NCI-H1436 treated with DMSO at 0.1 percent for 48 hours (cell line): Measurements from ENCODE around the gene HAS3.

Experiments used
- DNase-seq: peaks from one replicate; lab custom pipeline; 2025; lab: John Stamatoyannopoulos, UW

HAS3 gene

DNA sequence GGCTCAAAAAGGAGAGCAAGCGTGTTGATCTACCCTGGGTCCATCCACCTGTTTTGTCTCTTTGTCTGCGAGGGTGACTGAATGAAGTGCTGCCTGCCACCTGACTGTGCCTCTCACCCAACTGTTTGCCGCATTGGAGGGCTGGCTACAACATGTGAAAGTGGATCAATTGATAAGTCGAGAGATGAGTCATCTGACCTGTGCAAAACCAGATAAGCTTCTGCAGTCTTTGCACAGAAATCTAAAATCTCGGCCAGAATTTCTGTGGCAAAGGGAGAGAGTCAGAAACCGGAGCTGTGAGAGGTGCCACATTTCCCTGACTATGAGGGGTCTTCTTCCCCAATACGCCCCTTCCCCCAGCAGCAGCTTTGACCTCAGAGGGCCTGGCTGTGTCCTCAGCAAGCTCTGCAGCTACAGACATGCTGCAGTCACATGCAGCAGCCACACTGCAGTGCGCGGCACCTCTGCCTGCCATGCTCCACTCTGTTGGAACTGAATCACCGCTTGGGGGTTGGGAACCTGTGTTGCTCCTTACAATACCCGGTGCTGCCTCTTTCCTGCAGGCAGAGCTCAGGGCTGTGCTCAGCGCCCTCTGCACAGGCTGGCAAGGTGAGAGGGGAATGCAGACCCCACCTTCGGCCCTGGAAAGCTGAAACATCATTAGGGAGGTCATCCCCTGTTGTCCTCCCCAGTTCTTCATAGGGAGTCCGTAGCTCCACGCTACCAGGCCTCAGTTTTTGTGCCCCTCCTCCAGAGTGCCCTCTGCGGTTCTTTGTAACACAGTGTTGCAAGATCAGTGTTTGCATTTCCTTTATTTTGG is 16.2 kb upstream of the HAS3 start:
- no peak for DNase-seq

DNA sequence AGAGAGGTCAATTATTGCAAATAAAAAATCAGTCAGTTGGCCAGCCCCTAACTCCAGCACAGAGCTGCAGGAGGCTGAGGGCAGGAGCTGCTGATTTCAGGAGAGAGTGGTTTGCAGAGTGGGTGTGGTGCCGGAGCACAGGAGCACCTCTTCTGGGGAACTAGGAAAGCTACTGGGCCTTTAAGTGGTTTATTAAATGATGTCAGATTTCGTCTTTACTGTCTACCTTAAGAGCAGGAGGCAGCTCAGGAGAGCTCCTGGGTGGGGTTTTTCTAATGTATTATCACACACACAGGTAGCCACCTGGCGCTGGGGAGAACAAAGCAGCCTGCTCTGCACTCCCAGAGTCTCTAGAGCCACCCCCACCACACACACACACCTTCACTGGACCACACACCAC is 11.5 kb upstream of the HAS3 start:
- DNase-seq = no peak

DNA sequence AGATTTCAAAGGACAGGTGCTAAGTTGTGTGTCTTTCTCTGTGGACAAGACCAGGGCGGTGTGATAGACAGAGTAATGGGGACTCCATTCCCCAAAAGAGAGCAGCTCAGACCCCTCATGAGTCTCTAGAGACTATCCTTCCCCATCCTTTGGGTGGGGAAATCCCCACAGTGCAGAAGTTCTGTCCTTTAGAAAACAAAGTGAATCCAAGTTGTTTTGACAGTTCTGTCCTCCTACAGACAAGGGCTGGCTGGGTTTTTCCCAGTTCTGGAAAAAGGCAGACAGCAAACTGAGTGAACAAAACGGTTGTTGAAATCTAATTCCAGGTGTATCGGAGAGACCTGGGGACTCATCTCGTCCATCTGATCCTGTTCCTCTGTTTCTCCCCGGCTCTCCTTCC is 11.0 kb upstream of the HAS3 start:
- no peak for DNase-seq

DNA sequence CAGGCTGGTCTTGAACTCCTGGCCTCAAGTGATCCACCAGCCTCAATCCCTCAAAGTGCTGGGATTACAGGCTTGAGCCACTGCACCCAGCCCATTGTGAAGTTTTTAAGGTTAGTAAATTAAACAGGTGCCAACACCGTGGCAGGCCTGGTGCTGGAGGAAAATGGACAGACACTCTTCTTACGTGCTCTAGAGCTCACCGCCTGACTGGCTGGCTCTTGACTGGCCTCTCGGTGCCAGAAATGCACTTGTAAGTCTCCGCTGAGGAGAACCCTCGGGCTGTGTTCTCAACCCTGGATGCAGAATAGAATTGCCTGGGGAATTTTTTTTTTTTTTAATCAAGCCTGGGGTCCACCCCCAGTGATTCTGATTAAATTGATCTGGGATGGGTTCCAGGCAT is 10.3 kb upstream of the HAS3 start:
- no peak for DNase-seq

DNA sequence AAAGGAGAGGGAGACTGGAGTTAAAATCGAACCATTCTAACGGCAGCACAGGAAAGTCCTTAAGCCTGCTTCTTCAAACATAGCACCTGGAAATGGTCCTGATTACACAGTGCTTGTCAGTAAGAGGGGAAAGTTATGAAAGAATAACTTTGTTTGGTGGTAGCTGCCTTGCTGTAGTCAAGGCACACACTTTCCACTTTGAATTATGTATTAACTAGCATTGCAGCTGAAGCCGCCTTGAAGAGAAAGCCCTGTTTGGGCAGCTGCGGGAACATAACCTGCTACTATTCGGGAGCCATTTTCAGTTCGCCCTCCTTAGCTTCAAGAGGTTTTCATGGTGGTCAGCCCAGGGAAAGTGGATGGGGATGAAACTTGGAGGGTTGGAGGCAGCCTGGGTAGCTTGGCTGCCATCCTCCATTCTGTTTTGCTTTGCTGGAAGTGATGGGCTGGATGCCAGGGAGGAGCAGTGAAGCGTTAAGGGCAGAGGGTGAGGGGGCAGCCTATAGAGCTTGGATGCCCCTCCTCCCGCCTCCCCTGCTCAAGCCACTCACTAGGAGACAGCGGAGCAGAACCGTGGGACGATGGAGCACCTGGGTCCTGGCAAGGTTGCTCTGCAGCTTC is 5.3 kb upstream of the HAS3 start:
- DNase-seq = no peak

DNA sequence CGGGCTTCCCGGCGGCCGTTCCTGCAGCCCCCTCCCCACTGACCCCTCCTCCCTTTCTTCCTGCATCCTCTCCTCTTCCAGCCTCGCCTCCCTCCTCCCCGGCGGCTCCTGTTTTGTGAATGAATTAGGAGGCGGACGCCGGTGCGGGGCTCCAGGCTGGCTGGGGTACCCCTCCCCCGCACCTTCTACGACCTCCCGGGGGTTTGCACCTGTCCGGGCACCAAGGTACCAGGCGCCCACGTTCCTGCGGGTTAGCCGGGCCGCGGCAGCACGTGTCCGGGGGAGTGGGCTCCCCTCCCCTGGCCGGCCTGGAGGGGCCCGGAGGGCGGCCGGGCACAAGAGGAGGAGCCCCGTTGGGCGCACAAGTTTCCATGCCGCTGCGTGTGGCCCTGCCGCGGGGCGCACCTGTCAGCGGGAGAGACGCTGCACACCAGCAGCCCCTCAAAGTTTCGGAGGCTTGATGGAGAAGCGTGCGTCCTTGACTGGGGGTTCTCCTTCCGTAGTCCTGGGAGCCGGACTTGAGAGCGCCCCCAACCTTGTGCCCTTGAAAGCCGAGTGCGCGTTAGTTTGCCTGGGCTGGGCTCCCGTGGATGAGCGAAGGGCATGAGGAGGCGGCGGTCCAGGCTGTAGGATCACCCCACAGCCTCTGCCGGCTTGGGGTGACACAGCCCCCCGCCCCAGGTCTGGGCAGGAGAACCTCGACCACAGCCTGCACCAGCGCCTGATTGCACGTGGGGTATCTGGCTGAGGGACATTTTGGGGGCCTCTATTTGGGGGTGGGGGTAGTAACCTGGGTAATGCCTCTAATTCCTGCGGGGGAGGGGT is 1.2 kb downstream of the HAS3 start:
- DNase-seq = no peak

DNA sequence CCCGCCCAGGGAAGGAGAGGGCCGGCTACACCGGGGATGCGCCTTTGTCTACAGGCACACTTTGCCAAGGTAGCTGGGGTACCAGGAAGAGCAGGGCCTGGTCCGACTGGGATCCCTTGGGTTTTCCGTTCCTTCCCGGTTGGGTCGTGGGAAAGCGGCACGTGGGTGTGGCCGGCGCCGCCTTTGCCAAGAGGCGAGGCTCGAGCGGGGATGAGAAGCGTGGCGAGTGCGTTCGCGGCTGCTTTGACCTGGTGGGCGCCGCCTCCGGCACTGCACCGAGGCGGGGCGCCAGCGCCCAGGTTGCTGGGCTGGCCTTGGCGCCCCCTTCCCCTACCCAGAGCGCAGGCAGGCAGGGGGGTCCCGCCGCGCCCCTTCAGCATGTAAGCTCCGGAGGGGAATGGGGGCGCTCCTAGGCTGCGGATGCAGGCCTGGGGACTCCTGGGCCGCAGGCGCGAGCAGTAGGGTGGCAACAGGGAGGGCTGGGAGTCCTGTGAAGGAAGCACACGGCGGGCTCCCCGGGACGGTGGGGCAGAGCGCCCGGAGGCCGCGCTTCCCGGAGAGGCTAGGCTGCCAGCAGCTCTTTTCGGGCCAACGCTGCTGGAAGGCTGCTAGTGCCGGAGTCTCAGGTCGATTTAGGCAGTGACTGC is 2.0 kb downstream of the HAS3 start:
- DNase-seq = no peak

DNA sequence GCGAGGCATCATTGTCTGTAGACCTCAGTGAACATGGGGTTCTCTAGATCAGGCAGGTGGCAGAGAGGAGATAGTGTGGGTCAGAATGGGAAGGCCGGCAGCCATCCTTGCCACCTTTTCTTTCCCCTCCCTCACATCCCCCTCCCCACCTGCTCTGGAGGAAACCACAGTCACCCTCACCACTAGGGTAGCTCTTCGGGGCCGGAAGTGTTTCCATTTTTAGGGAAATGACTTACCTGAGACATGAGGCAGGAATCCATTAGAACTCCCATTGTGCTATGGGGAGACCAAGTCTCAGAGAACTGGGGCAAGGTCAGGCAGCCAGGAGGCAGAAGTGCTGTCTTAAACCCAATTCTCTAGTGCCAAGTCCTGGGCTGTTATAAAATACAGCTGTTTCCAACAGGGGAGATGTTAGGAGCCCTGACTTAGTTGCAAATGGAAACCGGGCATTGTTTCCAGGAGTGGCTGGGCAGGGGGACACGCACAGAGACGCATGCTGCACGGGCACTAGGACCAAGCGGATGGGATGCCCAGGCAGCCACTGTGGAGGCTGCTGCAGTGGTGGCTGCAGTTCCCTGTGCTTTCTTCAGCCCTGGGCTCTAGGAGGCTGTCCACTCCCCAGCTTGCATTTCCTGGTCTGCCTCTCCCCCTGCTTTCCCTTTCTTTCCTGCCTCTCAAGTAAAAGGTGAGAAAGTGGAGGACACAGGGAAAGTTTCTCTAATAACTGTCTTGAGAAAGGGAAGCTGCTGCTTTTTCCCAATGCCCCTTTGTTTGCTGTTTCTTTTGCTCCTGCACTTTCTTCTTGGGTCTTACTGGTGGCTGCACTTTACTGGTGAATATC is 2.8 kb downstream of the HAS3 start:
- DNase-seq = no peak

DNA sequence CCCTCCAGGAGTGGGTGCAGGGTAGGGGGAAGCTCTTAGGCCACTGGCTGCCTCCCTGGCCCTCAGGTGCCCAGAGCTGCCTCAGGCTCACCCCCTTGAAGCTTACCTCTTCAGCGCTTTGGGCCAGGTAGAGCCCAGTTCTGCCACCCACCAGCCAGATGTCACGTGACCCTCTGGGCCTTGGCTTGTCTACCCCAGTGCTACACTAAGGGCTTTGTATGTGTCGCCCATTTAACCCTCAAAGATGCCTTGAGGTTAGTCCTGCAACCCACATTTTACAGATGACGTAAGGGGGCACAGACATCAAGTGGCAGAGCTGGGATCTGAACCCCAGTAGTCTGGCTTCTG is 3.4 kb downstream of the HAS3 start:
- DNase-seq = no peak

DNA sequence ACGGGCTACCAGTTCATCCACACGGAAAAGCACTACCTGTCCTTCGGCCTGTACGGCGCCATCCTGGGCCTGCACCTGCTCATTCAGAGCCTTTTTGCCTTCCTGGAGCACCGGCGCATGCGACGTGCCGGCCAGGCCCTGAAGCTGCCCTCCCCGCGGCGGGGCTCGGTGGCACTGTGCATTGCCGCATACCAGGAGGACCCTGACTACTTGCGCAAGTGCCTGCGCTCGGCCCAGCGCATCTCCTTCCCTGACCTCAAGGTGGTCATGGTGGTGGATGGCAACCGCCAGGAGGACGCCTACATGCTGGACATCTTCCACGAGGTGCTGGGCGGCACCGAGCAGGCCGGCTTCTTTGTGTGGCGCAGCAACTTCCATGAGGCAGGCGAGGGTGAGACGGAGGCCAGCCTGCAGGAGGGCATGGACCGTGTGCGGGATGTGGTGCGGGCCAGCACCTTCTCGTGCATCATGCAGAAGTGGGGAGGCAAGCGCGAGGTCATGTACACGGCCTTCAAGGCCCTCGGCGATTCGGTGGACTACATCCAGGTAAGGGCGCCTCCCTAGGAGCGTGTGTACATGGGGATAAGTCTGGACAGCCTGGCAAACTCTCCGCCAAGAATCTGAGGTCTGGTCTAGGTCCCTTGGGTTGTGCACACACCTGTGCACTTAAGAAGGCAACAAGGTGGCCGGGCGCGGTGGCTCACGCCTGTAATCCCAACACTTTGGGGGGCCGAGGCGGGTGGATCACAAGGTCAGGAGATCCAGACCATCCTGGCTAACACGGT is 4.2 kb downstream of the HAS3 start:
- DNase-seq = no peak

DNA sequence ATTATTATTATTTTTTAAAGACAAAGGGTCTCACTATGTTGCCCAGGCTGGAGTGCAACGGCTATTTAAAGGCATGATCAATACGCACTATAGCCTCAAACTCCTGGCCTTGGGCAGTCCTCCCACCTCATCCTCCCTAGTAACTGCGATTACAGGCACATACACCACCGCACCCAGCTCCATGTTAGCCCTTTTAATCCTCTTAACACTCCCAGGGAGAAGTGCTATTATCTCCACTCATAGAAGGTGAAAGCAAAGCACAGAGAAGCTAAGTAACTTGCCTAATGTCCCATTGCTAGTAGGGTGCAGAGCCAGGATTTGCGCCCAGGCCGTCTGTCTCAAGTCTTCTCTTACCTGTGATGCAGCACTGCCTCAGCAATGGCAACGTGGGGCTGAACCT is 5.0 kb downstream of the HAS3 start:
- no peak for DNase-seq

DNA sequence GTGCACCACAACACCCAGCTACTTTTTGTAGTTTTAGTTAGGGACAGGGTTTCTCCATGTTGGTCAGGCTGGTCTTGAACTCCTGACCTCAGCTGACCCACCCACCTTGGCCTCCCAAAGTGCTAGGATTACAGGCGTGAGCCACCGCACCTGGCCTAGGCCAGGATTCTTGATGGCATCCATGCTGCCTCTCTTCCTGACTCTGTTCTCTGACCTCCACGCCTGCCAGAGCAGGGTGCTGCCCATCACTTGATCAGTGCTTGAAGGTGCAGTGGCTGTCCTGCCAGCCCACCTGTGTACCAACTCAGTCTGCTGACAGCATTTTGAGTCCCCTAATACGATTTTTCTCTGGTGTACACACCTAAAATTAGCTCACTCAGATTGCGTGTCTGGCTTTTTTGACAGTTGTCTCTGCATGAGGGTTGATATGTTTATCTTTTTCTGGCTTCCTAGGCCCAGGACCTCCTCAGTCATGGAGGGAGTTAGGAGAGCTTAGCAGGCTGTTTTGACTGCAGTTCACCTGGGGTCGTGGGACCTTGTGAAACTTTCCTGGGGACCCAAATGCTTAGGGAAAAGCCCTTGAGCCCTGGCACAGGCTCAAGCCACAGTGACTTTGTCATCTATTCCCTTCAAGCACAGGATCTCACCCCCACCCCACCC is 5.9 kb downstream of the HAS3 start:
- DNase-seq = no peak

DNA sequence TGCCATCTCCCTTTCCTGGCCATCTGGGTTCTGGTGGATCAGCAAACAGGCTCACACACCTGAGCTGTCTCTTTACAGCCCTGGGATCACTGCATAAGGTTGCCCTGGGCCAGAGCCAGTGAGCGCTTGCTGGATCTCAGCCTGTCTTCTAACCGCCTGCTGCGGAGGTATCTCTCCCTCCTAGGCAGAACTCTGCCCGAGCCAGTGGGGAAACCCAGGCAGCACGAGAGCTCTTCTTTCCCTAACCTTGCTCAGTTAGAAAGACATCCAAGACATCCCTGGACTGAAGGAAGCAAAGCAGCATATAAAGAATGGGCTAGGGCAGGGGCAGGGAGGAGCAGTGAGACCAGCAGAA is 6.4 kb downstream of the HAS3 start:
- DNase-seq = no peak

DNA sequence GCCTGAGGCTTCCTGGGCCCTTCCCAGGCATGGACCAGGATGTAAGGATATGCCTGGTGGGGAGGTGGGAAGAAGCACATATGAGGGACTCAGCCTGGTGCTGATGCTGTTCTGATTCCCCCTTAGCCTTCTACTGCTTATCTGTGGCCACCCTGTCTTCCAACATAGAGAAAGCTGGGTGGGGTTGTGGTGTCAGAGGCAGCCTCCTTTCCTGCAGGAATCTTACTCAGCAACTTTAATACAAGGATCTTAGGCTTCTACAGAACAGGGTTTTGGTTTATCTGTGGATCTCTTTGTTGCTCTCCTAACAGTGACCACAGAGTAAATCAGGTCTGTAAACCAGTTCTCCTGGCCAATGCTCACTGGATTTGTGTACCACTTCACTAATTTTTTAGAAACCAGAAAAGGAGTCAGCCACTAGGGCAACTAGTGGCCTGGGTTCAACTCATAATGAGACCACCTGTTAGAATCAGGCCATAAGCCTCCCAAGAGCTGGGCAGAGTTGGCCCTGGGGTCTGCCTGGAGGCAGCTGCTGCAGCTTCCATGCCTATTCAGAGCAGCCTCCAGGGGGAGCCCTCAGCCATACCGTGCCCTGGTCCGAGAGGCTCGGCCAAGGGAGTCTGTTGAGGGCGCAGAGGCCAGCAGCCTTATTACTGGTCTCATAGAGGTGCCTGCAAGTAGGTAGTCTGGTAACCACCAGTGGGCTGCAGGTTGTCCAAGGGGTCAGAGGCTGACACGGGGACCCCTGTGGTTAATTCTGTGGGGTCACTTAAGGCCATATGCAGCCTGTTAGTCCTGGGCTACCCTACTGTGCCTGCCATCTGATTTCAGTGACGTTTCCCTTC is 7.1 kb downstream of the HAS3 start:
- DNase-seq = no peak

DNA sequence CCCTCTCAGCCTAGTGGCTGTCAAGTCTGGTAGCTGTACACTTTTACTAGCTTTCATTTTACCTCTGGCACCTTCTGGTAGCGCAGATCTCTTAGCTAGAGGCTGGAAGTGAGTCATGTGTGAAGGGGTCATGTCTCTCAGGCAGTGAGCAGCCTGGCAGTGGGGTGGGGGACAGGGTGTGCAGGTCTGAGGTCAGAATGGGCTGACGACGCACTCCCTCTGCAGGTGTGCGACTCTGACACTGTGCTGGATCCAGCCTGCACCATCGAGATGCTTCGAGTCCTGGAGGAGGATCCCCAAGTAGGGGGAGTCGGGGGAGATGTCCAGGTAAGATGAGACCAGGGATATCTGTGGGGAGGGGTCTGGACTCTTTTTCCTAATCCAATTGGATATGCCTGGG is 7.8 kb downstream of the HAS3 start:
- no peak for DNase-seq

DNA sequence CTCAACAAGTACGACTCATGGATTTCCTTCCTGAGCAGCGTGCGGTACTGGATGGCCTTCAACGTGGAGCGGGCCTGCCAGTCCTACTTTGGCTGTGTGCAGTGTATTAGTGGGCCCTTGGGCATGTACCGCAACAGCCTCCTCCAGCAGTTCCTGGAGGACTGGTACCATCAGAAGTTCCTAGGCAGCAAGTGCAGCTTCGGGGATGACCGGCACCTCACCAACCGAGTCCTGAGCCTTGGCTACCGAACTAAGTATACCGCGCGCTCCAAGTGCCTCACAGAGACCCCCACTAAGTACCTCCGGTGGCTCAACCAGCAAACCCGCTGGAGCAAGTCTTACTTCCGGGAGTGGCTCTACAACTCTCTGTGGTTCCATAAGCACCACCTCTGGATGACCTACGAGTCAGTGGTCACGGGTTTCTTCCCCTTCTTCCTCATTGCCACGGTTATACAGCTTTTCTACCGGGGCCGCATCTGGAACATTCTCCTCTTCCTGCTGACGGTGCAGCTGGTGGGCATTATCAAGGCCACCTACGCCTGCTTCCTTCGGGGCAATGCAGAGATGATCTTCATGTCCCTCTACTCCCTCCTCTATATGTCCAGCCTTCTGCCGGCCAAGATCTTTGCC is 9.0 kb downstream of the HAS3 start:
- DNase-seq = no peak

DNA sequence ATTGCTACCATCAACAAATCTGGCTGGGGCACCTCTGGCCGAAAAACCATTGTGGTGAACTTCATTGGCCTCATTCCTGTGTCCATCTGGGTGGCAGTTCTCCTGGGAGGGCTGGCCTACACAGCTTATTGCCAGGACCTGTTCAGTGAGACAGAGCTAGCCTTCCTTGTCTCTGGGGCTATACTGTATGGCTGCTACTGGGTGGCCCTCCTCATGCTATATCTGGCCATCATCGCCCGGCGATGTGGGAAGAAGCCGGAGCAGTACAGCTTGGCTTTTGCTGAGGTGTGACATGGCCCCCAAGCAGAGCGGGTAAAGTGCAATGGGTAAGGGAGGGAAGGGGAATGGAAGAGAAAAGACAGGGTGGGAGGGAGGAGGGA is 9.5 kb downstream of the HAS3 start:
- DNase-seq = no peak

DNA sequence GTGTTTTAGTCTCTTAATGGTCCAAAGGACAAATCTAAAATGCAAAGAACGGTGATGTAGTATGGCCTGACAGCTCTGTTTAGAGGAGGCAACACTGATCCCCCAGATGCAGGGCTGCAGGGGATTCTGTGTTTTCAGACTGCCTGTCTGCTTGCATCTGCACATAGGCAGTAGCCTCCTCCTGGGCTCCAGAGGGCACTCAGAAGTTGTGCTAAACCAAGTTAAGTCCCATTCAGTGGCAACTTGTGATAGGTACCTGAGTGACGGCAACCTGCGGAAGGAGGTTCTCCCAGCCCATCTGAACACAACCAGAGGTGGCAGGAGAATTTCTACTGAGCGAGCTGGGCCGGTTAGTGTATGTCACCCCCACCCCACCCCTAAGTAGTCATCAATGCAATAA is 9.9 kb downstream of the HAS3 start:
- no peak for DNase-seq

DNA sequence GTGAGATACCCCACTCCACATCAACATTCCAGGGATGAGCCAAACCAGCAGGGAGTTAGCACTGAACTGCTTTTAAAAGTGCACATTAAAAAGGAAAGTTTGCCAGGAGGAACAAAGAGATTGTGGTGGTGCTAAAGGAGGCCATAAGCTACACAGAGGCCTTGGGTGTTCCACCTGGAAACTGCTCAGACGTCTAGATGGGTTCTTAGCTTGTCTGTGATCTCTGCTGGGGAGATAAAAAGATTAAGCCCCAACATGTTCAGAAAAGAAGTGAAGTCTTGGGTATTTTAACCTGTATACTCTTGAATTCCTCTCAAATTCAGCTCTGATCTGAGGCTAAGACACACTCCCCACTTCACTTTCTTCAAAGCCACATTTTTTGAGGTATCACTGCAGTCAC is 10.4 kb downstream of the HAS3 start:
- DNase-seq = no peak
